Calu3 (cell line): ENCODE measurements around the gene RACGAP1. TPM values are rescaled to one million over a fixed set of nuclear protein-coding genes. Genes with fewer than 3 reads are reported as not detected.

Experiments used
- BruUV-seq: library from RNA; stranded (reverse); fragments of 400-500 nt; replicated peaks from 2 replicates; lab custom pipeline; 2021; lab: Mats Ljungman, UMichigan
- CTCF ChIA-PET: fragments of 300-600 bp; sonication (Branson Sonifier 250); formaldehyde crosslinking; loops from one replicate; lab custom pipeline; 2022; ENCODE audit warnings: antibody characterized with exemption; lab: Charles Lee
- DNase-seq: peaks from one replicate; pipeline ENCODE4 v3.0.0; 2022
- H3K27ac Mint-ChIP-seq: one replicate; pipeline ENCODE4 v1.8.0; 2022; ENCODE audit warnings: mixed read lengths; ENCODE audit not compliant: unreplicated experiment
- H3K27me3 Mint-ChIP-seq: one replicate; pipeline ENCODE4 v1.8.0; 2022; ENCODE audit warnings: mixed read lengths; ENCODE audit not compliant: unreplicated experiment
- H3K36me3 Mint-ChIP-seq: one replicate; pipeline ENCODE4 v1.8.0; 2022; ENCODE audit warnings: mild to moderate bottlenecking, moderate library complexity, mixed read lengths; ENCODE audit not compliant: insufficient read depth, unreplicated experiment
- H3K4me1 Mint-ChIP-seq: one replicate; pipeline ENCODE4 v1.8.0; 2022; ENCODE audit warnings: mild to moderate bottlenecking, low read depth, mixed read lengths; ENCODE audit not compliant: unreplicated experiment
- H3K4me3 Mint-ChIP-seq: one replicate; pipeline ENCODE4 v1.8.0; 2022; ENCODE audit warnings: mild to moderate bottlenecking, low read depth, moderate library complexity, mixed read lengths; ENCODE audit not compliant: unreplicated experiment
- H3K9me3 Mint-ChIP-seq: one replicate; pipeline ENCODE4 v1.8.0; 2022; ENCODE audit warnings: low read depth, mixed read lengths; ENCODE audit not compliant: unreplicated experiment
- CTCF ChIP-seq: fragments of 200-600 bp; IDR thresholded peaks from one replicate; pipeline ENCODE4 v1.8.0; 2022; ENCODE audit warnings: antibody characterized with exemption; ENCODE audit not compliant: unreplicated experiment
- intact Hi-C: fragments of 100-400 bp; cut with micrococcal nuclease; formaldehyde crosslinking; loops from one replicate; pipeline ENCODE4 v1.10.0; 2022; ENCODE audit not compliant: unreplicated experiment
- total RNA-seq: library from RNA; stranded (reverse); gene quantifications from 2 replicates; pipeline ENCODE4 v1.2.3, GENCODE V29; 2022

The RACGAP1 gene
- total RNA-seq, 1 experiment from 2014 or later = 62.0 TPM

- Mint-ChIP-seq H3K9me3 (no peaks in the 10 kb centered on the region), H3K27me3 (peaks cover 40% of the 10 kb centered on the region), H3K36me3 (no peaks in the 10 kb centered on the region), H3K4me1 (no peaks in the 10 kb centered on the region), H3K4me3 (no peak overlapping the region), H3K27ac (no peak overlapping the region)
- no peak for DNase-seq
- BruUV-seq = no TSS peak
- TF ChIP-seq CTCF = no peak
- intact Hi-C loops = no loop called here
- CTCF ChIA-PET = no interaction called here
These were observed 16.7 kb upstream of the RACGAP1 start for GRCh38 chr12:50041962-50042361.

GRCh38 chr12:50041062-50041860 is 16.0 kb upstream of the RACGAP1 start:
- no TSS peak for BruUV-seq
- no peak for DNase-seq
- CTCF ChIA-PET = no interaction called here
- Mint-ChIP-seq H3K27me3 (peaks cover 40% of the 10 kb centered on the region), H3K27ac (no peak overlapping the region), H3K36me3 (no peaks in the 10 kb centered on the region), H3K4me1 (no peaks in the 10 kb centered on the region), H3K4me3 (no peak overlapping the region), H3K9me3 (no peaks in the 10 kb centered on the region)
- intact Hi-C loops = no loop called here
- no peak for TF ChIP-seq CTCF

- Mint-ChIP-seq H3K36me3 (no peaks in the 10 kb centered on the region), H3K9me3 (no peaks in the 10 kb centered on the region), H3K27ac (no peak overlapping the region), H3K4me3 (no peak overlapping the region), H3K4me1 (no peaks in the 10 kb centered on the region), H3K27me3 (peaks cover 40% of the 10 kb centered on the region)
- DNase-seq = no peak
- TF ChIP-seq CTCF = no peak
- CTCF ChIA-PET = interaction anchor here (1.7 to 1.8 kb wide), 2 partner anchors 15 to 174 kb away, joined by 4 to 8 read pairs; no protein-coding TSS in a partner anchor
- BruUV-seq = no TSS peak
- intact Hi-C loops = no loop called here
These were observed 15.4 kb upstream of the RACGAP1 start for GRCh38 chr12:50040657-50041056.

GRCh38 chr12:50039151-50039835 is 14.0 kb upstream of the RACGAP1 start:
- DNase-seq = peak; percentile 82
- intact Hi-C loops = no loop called here
- H3K4me3 Mint-ChIP-seq = no peak overlapping the region
- peak; percentile 76 for TF ChIP-seq CTCF
- H3K4me1 Mint-ChIP-seq = no peaks in the 10 kb centered on the region
- CTCF ChIA-PET = interaction anchor here (1.0 to 1.8 kb wide), 4 partner anchors 17 to 172 kb away, joined by 3 to 10 read pairs (median 6); no protein-coding TSS in a partner anchor
- H3K36me3 Mint-ChIP-seq = no peaks in the 10 kb centered on the region
- no TSS peak for BruUV-seq
- peaks cover 39% of the 10 kb centered on the region for H3K27me3 Mint-ChIP-seq
- H3K27ac Mint-ChIP-seq = no peak overlapping the region
- H3K9me3 Mint-ChIP-seq = no peaks in the 10 kb centered on the region
